ENCODE results near the gene KLK13. TPM values are rescaled to one million over a fixed set of nuclear protein-coding genes. Genes with fewer than 3 reads are reported as not detected.
A peak's percentile ranks its signal among the peaks of the same experiment; 100 is the strongest.

KLK13 gene
- total RNA-seq, 1 donor from 2014 or later = 0.56 TPM

- intact Hi-C loops (cut with DNase I) = no loop called here
- Histone ChIP-seq H3K27me3 (ENCODE audit: low read depth) (no peaks in the 10 kb centered on the region), H3K4me1 (no peaks in the 10 kb centered on the region), H3K4me3 (no peak overlapping the region), H3K27ac (no peak overlapping the region), H3K36me3 (peaks cover 23% of the 10 kb centered on the region), H3K9me3 (no peaks in the 10 kb centered on the region)
- DNase-seq = no peak
- no peak for TF ChIP-seq CTCF (IDR thresholded peaks at IDR 0.05)
- ATAC-seq = no peak
Observed at GRCh38 chr19:51096473-51097165, 31.7 kb upstream of the KLK13 start.

GRCh38 chr19:51094696-51095279 lies 29.9 kb upstream of the KLK13 start:
- peak in 1 of 2 donors; percentile 19 for ATAC-seq
- intact Hi-C loops (cut with DNase I) = no loop called here
- TF ChIP-seq CTCF (IDR thresholded peaks at IDR 0.05) = peak; percentile 65

GRCh38 chr19:51093510-51094345 lies 28.8 kb upstream of the KLK13 start:
- DNase-seq (no peak), ATAC-seq (no peak)
- Histone ChIP-seq H3K4me1 (no peaks in the 10 kb centered on the region), H3K9me3 (no peaks in the 10 kb centered on the region), H3K36me3 (peaks cover 8% of the 10 kb centered on the region), H3K27ac (no peak overlapping the region), H3K4me3 (no peak overlapping the region), H3K27me3 (ENCODE audit: low read depth) (no peaks in the 10 kb centered on the region)
- intact Hi-C loops (cut with DNase I) = no loop called here
- TF ChIP-seq CTCF (IDR thresholded peaks at IDR 0.05) = no peak

More at GRCh38 chr19:51094696-51095279, 29.9 kb upstream of the KLK13 start:
- Histone ChIP-seq H3K27ac (no peak overlapping the region), H3K9me3 (no peaks in the 10 kb centered on the region), H3K4me1 (no peaks in the 10 kb centered on the region), H3K27me3 (ENCODE audit: low read depth) (no peaks in the 10 kb centered on the region), H3K36me3 (peaks cover 8% of the 10 kb centered on the region), H3K4me3 (no peak overlapping the region)
- DNase-seq = peak; percentile 57

GRCh38 chr19:51093101-51093500 lies 28.2 kb upstream of the KLK13 start:
- Histone ChIP-seq H3K27ac (no peak overlapping the region), H3K27me3 (ENCODE audit: low read depth) (no peaks in the 10 kb centered on the region), H3K36me3 (peaks cover 5% of the 10 kb centered on the region), H3K4me1 (no peaks in the 10 kb centered on the region), H3K4me3 (no peak overlapping the region), H3K9me3 (no peaks in the 10 kb centered on the region)
- no peak for TF ChIP-seq CTCF (IDR thresholded peaks at IDR 0.05)
- DNase-seq (no peak), ATAC-seq (no peak)
- intact Hi-C loops (cut with DNase I) = no loop called here

DNA sequence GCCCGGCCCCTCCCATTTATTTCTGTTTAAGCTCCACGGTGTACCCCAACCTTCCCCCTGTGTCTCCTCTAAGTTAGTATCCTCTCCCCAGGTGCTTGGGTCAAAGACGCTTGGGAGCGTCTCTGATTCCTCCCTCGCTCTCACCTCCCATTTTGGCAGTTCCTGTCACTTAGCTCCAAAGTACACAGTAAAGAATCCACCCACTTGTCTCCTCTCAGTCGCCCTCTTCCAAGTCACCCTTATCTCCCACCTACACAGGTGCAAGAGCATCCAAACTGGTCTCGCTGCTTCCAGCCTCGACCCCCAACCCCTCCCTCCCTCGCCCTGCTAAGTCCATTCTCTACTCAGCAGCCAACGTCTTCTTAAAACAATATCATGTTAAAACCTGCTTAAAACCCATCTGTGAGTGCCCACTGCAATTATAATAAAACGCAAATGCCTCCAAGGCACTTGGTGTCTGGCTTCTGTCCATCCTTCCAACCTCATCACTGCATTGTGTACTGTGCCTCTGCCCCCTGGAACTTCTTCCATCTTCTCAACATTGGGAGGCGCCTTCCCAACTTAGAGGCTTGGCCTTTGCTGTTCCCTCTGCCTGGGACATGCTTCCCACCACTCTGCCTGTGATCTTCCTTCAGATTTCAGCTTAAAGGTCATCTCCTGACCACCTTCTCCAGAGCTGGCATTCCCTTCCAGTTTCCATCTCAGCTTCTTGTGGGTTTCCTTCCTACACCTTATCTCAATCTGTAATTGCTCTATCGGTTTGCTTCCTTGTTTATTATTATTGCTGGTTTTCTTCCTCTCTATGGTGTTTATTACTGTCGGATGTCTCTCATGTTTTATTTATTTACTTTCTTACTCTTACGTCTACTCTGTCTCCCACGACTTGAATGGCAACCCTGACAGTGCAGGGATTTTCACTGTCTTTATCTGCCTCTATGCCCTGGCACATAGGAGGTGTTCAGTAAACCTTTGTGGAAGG lies 27.3 kb upstream of the KLK13 start:
- H3K27ac ChIP-seq = no peak overlapping the region
- no peaks in the 10 kb centered on the region for H3K9me3 ChIP-seq
- no peaks in the 10 kb centered on the region for H3K36me3 ChIP-seq
- no peak for ATAC-seq
- no peak for DNase-seq
- H3K4me1 ChIP-seq = no peaks in the 10 kb centered on the region
- H3K4me3 ChIP-seq = no peak overlapping the region
- TF ChIP-seq CTCF (IDR thresholded peaks at IDR 0.05) = no peak
- intact Hi-C loops (cut with DNase I) = no loop called here
- no peaks in the 10 kb centered on the region for H3K27me3 ChIP-seq (ENCODE audit: low read depth)
